Measurements from ENCODE around the gene AOAH. TPM values are rescaled to one million over a fixed set of nuclear protein-coding genes. Genes with fewer than 3 reads are reported as not detected.

Gene AOAH
- total and polyA plus RNA-seq, 11 donors: 0.65 to 42.0 (median 1.8) TPM

- TF ChIP-seq POLR2A (IDR thresholded peaks at IDR 0.05): no peak
- TF ChIP-seq, protein P1, sequence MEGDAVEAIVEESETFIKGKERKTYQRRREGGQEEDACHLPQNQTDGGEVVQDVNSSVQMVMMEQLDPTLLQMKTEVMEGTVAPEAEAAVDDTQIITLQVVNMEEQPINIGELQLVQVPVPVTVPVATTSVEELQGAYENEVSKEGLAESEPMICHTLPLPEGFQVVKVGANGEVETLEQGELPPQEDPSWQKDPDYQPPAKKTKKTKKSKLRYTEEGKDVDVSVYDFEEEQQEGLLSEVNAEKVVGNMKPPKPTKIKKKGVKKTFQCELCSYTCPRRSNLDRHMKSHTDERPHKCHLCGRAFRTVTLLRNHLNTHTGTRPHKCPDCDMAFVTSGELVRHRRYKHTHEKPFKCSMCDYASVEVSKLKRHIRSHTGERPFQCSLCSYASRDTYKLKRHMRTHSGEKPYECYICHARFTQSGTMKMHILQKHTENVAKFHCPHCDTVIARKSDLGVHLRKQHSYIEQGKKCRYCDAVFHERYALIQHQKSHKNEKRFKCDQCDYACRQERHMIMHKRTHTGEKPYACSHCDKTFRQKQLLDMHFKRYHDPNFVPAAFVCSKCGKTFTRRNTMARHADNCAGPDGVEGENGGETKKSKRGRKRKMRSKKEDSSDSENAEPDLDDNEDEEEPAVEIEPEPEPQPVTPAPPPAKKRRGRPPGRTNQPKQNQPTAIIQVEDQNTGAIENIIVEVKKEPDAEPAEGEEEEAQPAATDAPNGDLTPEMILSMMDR (IDR thresholded peaks at IDR 0.05): no peak
- intact Hi-C loops (cut with DNase I): no loop called here
- Histone ChIP-seq H3K9me3 (peaks cover 0 to 7% (median 0%) of the 10 kb centered on the region in 12 donors), H3K36me3 (no peaks in the 10 kb centered on the region), H3K27ac (no peak overlapping the region), H3K4me3 (no peak overlapping the region), H3K27me3 (no peaks in the 10 kb centered on the region), H3K4me1 (peaks cover 0 to 20% (median 0%) of the 10 kb centered on the region in 12 donors)
- DNase-seq (no peak), ATAC-seq (no peak)
- WGBS, 4 donors: 69 to 83% (median 75%) methylated on average over 1 of the region's 1 CpG
Measured at GRCh38 chr7:36711256-36711655, 13.0 kb downstream of the AOAH start.

GRCh38 chr7:36710186-36710791, 14.0 kb downstream of the AOAH start:
- no peaks in the 10 kb centered on the region for H3K27me3 ChIP-seq
- no peak overlapping the region for H3K27ac ChIP-seq
- WGBS, 4 donors: 51 to 71% (median 61%) methylated on average over 3 of the region's 3 CpGs
- H3K9me3 ChIP-seq: peaks cover 0 to 11% (median 0%) of the 10 kb centered on the region in 12 donors
- TF ChIP-seq POLR2A (IDR thresholded peaks at IDR 0.05): no peak
- TF ChIP-seq, protein P1 (IDR thresholded peaks at IDR 0.05): no peak
- ATAC-seq: no peak
- intact Hi-C loops (cut with DNase I): no loop called here
- no peak overlapping the region for H3K4me3 ChIP-seq
- no peak for DNase-seq
- H3K36me3 ChIP-seq: no peaks in the 10 kb centered on the region
- H3K4me1 ChIP-seq: peaks cover 0 to 20% (median 0%) of the 10 kb centered on the region in 12 donors

- ATAC-seq: no peak
- 76 to 78% (median 77%) methylated on average over 5 of the region's 5 CpGs for WGBS, 4 donors
- no peak for DNase-seq
- H3K27me3 ChIP-seq: no peaks in the 10 kb centered on the region
- H3K4me3 ChIP-seq: no peak overlapping the region
- H3K27ac ChIP-seq: no peak overlapping the region
- peaks cover 0 to 20% (median 0%) of the 10 kb centered on the region in 12 donors for H3K4me1 ChIP-seq
- H3K9me3 ChIP-seq: peaks cover 0 to 11% (median 0%) of the 10 kb centered on the region in 12 donors
- no peaks in the 10 kb centered on the region for H3K36me3 ChIP-seq
- TF ChIP-seq, protein P1 (IDR thresholded peaks at IDR 0.05): no peak
- TF ChIP-seq POLR2A (IDR thresholded peaks at IDR 0.05): no peak
- intact Hi-C loops (cut with DNase I): no loop called here
Measured at GRCh38 chr7:36708767-36709166, 15.5 kb downstream of the AOAH start.

DNA sequence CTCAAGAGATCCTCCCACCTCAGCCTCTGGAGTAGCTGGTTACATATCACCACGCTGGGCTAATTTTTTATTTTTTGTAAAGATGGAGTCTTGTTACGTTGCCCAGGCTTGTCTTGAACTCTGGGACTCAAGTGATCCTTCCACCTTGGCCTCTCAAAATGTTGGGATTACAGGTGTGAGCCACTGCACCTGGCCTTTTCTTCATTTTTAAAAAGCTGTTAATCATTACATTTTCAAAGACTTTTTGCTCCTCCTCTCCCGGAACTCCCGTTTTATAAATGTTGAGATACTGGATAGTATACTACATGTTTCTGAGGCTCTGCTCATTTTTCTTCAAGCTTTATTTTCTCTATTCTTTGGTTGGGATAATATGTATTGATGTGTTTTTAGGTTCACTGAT, 16.4 kb downstream of the AOAH start:
- Histone ChIP-seq H3K4me3 (no peak overlapping the region), H3K4me1 (peaks cover 0 to 25% (median 0%) of the 10 kb centered on the region in 12 donors)
- intact Hi-C loops (cut with DNase I): no loop called here

More for the DNA sequence above, 16.4 kb downstream of the AOAH start:
- peaks cover 0 to 11% (median 0%) of the 10 kb centered on the region in 12 donors for H3K9me3 ChIP-seq
- no peak overlapping the region for H3K27ac ChIP-seq
- no peak for DNase-seq
- TF ChIP-seq, protein P1 (IDR thresholded peaks at IDR 0.05): no peak
- no peak for TF ChIP-seq POLR2A (IDR thresholded peaks at IDR 0.05)
- WGBS, 4 donors: 83 to 88% (median 85%) methylated on average over 4 of the region's 4 CpGs
- no peaks in the 10 kb centered on the region for H3K36me3 ChIP-seq
- H3K27me3 ChIP-seq: no peaks in the 10 kb centered on the region
- ATAC-seq: no peak

Measured in heart left ventricle (tissue), 16 donors.